HFFc6 (cell line): Measurements from ENCODE around the gene ABCB8. TPM values are rescaled to one million over a fixed set of nuclear protein-coding genes. Genes with fewer than 3 reads are reported as not detected.

Experiments
- DNase-seq: peaks from one replicate; pipeline ENCODE4 v3.0.0-alpha.2; 2018
- H3K27ac Mint-ChIP-seq: 2 replicates; pipeline ENCODE4 v1.8.0; 2020; ENCODE audit warnings: mild to moderate bottlenecking, mixed read lengths
- H3K27me3 Mint-ChIP-seq: 2 replicates; pipeline ENCODE4 v1.8.0; 2021; ENCODE audit warnings: mild to moderate bottlenecking, moderate library complexity, mixed read lengths; ENCODE audit not compliant: insufficient read depth
- H3K36me3 Mint-ChIP-seq: 2 replicates; pipeline ENCODE4 v1.8.0; 2021; ENCODE audit warnings: low read depth, mixed read lengths
- H3K4me1 Mint-ChIP-seq: 2 replicates; pipeline ENCODE4 v1.8.0; 2020; ENCODE audit warnings: low read depth, mixed read lengths
- H3K4me3 Mint-ChIP-seq: 2 replicates; pipeline ENCODE4 v1.8.0; 2020; ENCODE audit warnings: mild to moderate bottlenecking, moderate library complexity, mixed read lengths
- H3K9me3 Mint-ChIP-seq: 2 replicates; pipeline ENCODE4 v1.8.0; 2020; ENCODE audit warnings: mild to moderate bottlenecking, mixed read lengths
- CTCF ChIP-seq: fragments of 200-600 bp; sonication (generic); IDR thresholded peaks from 2 replicates; pipeline ENCODE4 v1.5.0; 2021; ENCODE audit warnings: antibody characterized with exemption, mild to moderate bottlenecking
- total RNA-seq, 6 experiments: library from RNA; stranded (reverse); fragmentation: NEBNext Ultra II Directional; extraction: Animal tissue kit (Norgen Biotek cat#: 25700); gene quantifications; 2 replicates in 1 of 6; 3 replicates in 5 of 6; pipeline ENCODE4 v1.2.3, GENCODE V29; 2021

Gene ABCB8
- total RNA-seq, 6 experiments from 2014 or later, result 31.9 to 36.3 (median 33.2) TPM

GRCh38 chr7:151091988-151092387 is 63.7 kb downstream of the ABCB8 start:
- no peak for TF ChIP-seq CTCF
- peaks cover 9% of the 10 kb centered on the region for H3K27me3 Mint-ChIP-seq
- no peak for DNase-seq
- no peaks in the 10 kb centered on the region for H3K9me3 Mint-ChIP-seq
- H3K36me3 Mint-ChIP-seq, result no peaks in the 10 kb centered on the region; the same call in none of the 2 replicates
- H3K4me3 Mint-ChIP-seq, result no peak overlapping the region
- H3K27ac Mint-ChIP-seq, result no peak overlapping the region
- H3K4me1 Mint-ChIP-seq, result peaks cover 75% of the 10 kb centered on the region

DNA sequence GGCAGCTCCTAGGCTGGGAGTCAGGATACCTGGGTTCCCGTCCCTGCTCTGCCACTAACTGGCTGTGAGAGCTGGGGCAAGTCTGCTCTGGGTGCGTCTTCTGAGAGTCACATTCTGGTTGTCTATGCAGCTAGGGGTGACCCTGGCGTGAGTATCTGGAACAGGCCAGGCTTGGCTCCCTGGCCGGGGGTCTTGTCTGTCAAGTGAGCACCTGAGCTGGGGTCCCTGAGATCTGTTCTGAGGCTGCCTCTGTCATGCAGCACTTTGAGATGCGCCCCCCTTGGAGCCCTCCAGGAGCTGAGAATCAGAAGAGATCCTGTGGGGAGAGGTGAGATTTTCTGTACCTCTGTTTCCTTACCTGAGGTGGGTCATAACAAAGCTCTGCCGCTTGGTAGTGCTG is 65.5 kb downstream of the ABCB8 start:
- peaks cover 67% of the 10 kb centered on the region for H3K4me1 Mint-ChIP-seq

GRCh38 chr7:151094675-151095074 is 66.4 kb downstream of the ABCB8 start:
- no peak overlapping the region for H3K4me3 Mint-ChIP-seq
- H3K27me3 Mint-ChIP-seq, result peaks cover 1% of the 10 kb centered on the region; the same call in 1 of the 2 replicates
- no peaks in the 10 kb centered on the region; the same call in 1 of the 2 replicates for H3K36me3 Mint-ChIP-seq
- H3K4me1 Mint-ChIP-seq, result peaks cover 57% of the 10 kb centered on the region
- H3K27ac Mint-ChIP-seq, result peak overlapping the region; percentile 81
- no peak for TF ChIP-seq CTCF
- H3K9me3 Mint-ChIP-seq, result no peaks in the 10 kb centered on the region
- DNase-seq, result peak; percentile 45

More for the DNA sequence above, 65.5 kb downstream of the ABCB8 start:
- H3K27me3 Mint-ChIP-seq, result peaks cover 5% of the 10 kb centered on the region
- H3K9me3 Mint-ChIP-seq, result no peaks in the 10 kb centered on the region
- H3K4me3 Mint-ChIP-seq, result no peak overlapping the region
- peak overlapping the region; percentile 81; the same call in 1 of the 2 replicates for H3K27ac Mint-ChIP-seq
- no peak for DNase-seq
- TF ChIP-seq CTCF, result no peak
- H3K36me3 Mint-ChIP-seq, result no peaks in the 10 kb centered on the region; the same call in none of the 2 replicates

- H3K4me3 Mint-ChIP-seq, result no peak overlapping the region
Measured at GRCh38 chr7:151095123-151095797, 67.0 kb downstream of the ABCB8 start.

DNA sequence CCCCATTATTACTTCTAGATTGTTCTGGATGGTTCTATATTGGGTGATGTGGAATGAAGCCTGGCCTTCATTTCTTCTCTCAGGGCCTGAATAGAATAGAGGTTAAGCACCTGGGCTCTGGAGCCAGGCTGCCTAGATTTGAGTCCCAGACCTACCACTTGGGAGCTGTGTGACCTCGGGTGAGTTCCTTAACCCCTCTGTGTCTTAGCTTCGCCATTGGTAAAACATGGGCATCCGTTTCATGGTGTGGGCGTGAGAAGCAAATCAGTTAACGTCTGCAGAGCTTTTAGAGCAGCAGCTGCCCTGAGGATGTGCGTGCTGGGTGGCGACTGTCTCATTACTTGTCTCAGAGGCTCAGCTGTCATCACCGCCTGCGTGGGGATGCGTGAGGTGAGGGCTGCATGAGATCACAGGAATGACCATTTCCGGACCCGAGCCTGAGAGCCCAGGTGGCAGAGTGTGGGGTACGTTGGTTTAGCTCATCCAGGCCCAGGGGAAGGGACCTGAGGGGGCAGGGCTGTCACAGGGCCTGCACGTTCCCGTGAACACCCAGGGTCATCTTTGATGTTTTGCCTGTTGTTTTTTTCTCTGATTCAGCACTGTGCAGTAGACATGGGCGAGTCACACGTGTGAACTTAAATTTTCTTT is 67.7 kb downstream of the ABCB8 start:
- peak overlapping the region; percentile 40 for H3K27ac Mint-ChIP-seq
- TF ChIP-seq CTCF, result no peak
- DNase-seq, result no peak

More at GRCh38 chr7:151095123-151095797, 67.0 kb downstream of the ABCB8 start:
- Mint-ChIP-seq H3K9me3 (no peaks in the 10 kb centered on the region), H3K4me1 (peaks cover 52% of the 10 kb centered on the region), H3K36me3 (no peaks in the 10 kb centered on the region), H3K27ac (peak overlapping the region; percentile 81), H3K27me3 (peaks cover 1% of the 10 kb centered on the region; the same call in 1 of the 2 replicates)
- DNase-seq, result no peak
- no peak for TF ChIP-seq CTCF

More for the DNA sequence above, 67.7 kb downstream of the ABCB8 start:
- no peaks in the 10 kb centered on the region for H3K9me3 Mint-ChIP-seq
- peaks cover 1% of the 10 kb centered on the region; the same call in 1 of the 2 replicates for H3K27me3 Mint-ChIP-seq
- no peaks in the 10 kb centered on the region for H3K36me3 Mint-ChIP-seq
- H3K4me1 Mint-ChIP-seq, result peaks cover 48% of the 10 kb centered on the region
- H3K4me3 Mint-ChIP-seq, result no peak overlapping the region

Other genes starting within 250 kb of the ABCB8 start
- not detected for gene TMEM176B, start 228.1 kb upstream of the ABCB8 start, total RNA-seq
- not detected for gene TMEM176A, start 227.7 kb upstream of the ABCB8 start, total RNA-seq
- gene AOC1, start 175.9 kb upstream of the ABCB8 start, total RNA-seq, result not detected
- not detected for gene KCNH2, start 50.1 kb upstream of the ABCB8 start, total RNA-seq
- 1 to 10 TPM in 4 of 6 experiments, under 1 TPM in 2; 0.55 to 3.0 (median 2.0) TPM for gene NOS3, start 37.4 kb upstream of the ABCB8 start, total RNA-seq
- under 1 TPM; 0.11 to 0.94 (median 0.18) TPM for gene ATG9B, start 4.0 kb upstream of the ABCB8 start, total RNA-seq
- gene ASIC3, start 20.1 kb downstream of the ABCB8 start, total RNA-seq, result under 1 TPM; 0.09 to 0.76 (median 0.31) TPM
- 10 to 100 TPM; 31.3 to 37.3 (median 33.4) TPM for gene CDK5, start 29.4 kb downstream of the ABCB8 start, total RNA-seq
- gene SLC4A2, start 31.1 kb downstream of the ABCB8 start, total RNA-seq, result 100 to 1,000 TPM; 153 to 188 (median 164) TPM
- 10 to 100 TPM; 83.8 to 97.0 (median 92.4) TPM for gene FASTK, start 52.4 kb downstream of the ABCB8 start, total RNA-seq
- 10 to 100 TPM; 44.0 to 57.8 (median 51.9) TPM for gene TMUB1, start 55.0 kb downstream of the ABCB8 start, total RNA-seq
- gene AGAP3, start 58.0 kb downstream of the ABCB8 start, total RNA-seq, result 100 to 1,000 TPM in 1 of 6 experiments, 10 to 100 TPM in 5; 73.3 to 104 (median 82.2) TPM
- not detected for gene GBX1, start 139.2 kb downstream of the ABCB8 start, total RNA-seq
- not detected for gene ASB10, start 158.8 kb downstream of the ABCB8 start, total RNA-seq
- not detected for gene H2BK1, start 182.0 kb downstream of the ABCB8 start, total RNA-seq
- gene ABCF2, start 198.8 kb downstream of the ABCB8 start, total RNA-seq, result 10 to 100 TPM; 63.8 to 79.7 (median 67.8) TPM
- 100 to 1,000 TPM; 125 to 171 (median 138) TPM for gene CHPF2, start 204.0 kb downstream of the ABCB8 start, total RNA-seq
- 10 to 100 TPM; 28.0 to 32.9 (median 31.2) TPM for gene SMARCD3, start 220.2 kb downstream of the ABCB8 start, total RNA-seq